CD4-positive, alpha-beta T cell (primary cell): Measurements from ENCODE around the gene NLRP9. TPM values are rescaled to one million over a fixed set of nuclear protein-coding genes. Genes with fewer than 3 reads are reported as not detected.
"Not testable (repeated sequence)": the region's sequence is repeated elsewhere in the genome, so short reads cannot be mapped to it uniquely, and the experiment has no call there.

Experiments
- ATAC-seq: fragments of 200-7000 bp; cut with Tn5 transposase; one replicate; pipeline ENCODE4 v1.10.0; 2022; ENCODE audit warnings: mild to moderate bottlenecking; ENCODE audit not compliant: poor library complexity
- CTCF ChIA-PET: fragments of 350-600 bp; sonication (Branson Sonifier 250); formaldehyde crosslinking; loops from one replicate; lab custom pipeline; 2021; ENCODE audit warnings: antibody characterized with exemption, inconsistent platforms; lab: Charles Lee
- POLR2A ChIA-PET: fragments of 350-600 bp; sonication (Branson Sonifier 250); formaldehyde crosslinking; loops from one replicate; lab custom pipeline; 2021; ENCODE audit warnings: antibody characterized with exemption, inconsistent platforms; lab: Charles Lee
- DNase-seq, 14 experiments: peaks; one replicate each; pipeline ENCODE4 v3.0.0-alpha.2; 2013 to 2020; ENCODE audit warnings: mixed read lengths in 2 of 14
- H3K27ac ChIP-seq, 2 donors: one replicate each; pipeline versions ENCODE4 v1.5.1 to v1.7.0; 2013; ENCODE audit warnings: low read length in 2 of 2, low read depth in 1 of 2, mild to moderate bottlenecking in 1 of 2
- H3K27me3 ChIP-seq, 2 experiments: 1 replicate in 1 of 2; 2 replicates in 1 of 2; pipeline versions ENCODE4 v1.6.1 to v1.7.0; 2013; ENCODE audit warnings: low read length in 2 of 2, control low read depth in 1 of 2, mild to moderate bottlenecking in 1 of 2, moderate library complexity in 1 of 2; ENCODE audit not compliant: insufficient read depth in 2 of 2, control insufficient read depth in 1 of 2
- H3K36me3 ChIP-seq: one replicate; pipeline ENCODE4 v1.6.1; 2013; ENCODE audit warnings: low read length, control low read depth; ENCODE audit not compliant: insufficient read depth
- H3K4me1 ChIP-seq: one replicate; pipeline ENCODE4 v1.6.1; 2013; ENCODE audit warnings: low read length, control low read depth; ENCODE audit not compliant: insufficient read depth
- H3K4me3 ChIP-seq: one replicate; pipeline ENCODE4 v1.5.1; 2013; ENCODE audit warnings: mild to moderate bottlenecking, low read length, moderate library complexity
- H3K9me3 ChIP-seq, 2 experiments: 1 replicate in 1 of 2; 2 replicates in 1 of 2; pipeline versions ENCODE4 v1.6.1 to v1.7.0; 2013; ENCODE audit warnings: low read length in 2 of 2, mild to moderate bottlenecking in 2 of 2, control low read depth in 1 of 2, moderate library complexity in 1 of 2; ENCODE audit not compliant: control insufficient read depth in 1 of 2, insufficient read depth in 1 of 2
- H3K27ac Mint-ChIP-seq: one replicate; pipeline ENCODE4 v1.8.0; 2020; ENCODE audit warnings: mixed read lengths
- H3K27me3 Mint-ChIP-seq: one replicate; pipeline ENCODE4 v1.8.0; 2021; ENCODE audit warnings: mixed read lengths
- H3K36me3 Mint-ChIP-seq: one replicate; pipeline ENCODE4 v1.8.0; 2021; ENCODE audit warnings: low read depth, mixed read lengths
- H3K4me1 Mint-ChIP-seq: one replicate; pipeline ENCODE4 v1.8.0; 2021; ENCODE audit warnings: low read depth, mixed read lengths
- H3K4me3 Mint-ChIP-seq: one replicate; pipeline ENCODE4 v1.8.0; 2020; ENCODE audit warnings: mild to moderate bottlenecking, mixed read lengths
- H3K9me3 Mint-ChIP-seq: one replicate; pipeline ENCODE4 v1.8.0; 2020; ENCODE audit warnings: mixed read lengths
- intact Hi-C, 2 experiments: fragments of 100-400 bp; cut with DNase I in 1 of 2; cut with micrococcal nuclease in 1 of 2; formaldehyde crosslinking; loops; one replicate each; pipeline versions ENCODE4 v1.15.1 to v1.9.0; 2023 to 2025; cut with DNase I, micrococcal nuclease
- total RNA-seq, 174 experiments: library from RNA in 2 of 174; stranded (reverse) in 2 of 174; gene quantifications; one replicate each; pipeline ENCODE4 v1.2.3 and lab custom pipeline; 2021 to 2026
- TF ChIP-seq, protein P1 (sequence below): fragments of 200-600 bp; IDR thresholded peaks from one replicate; pipeline ENCODE4 v1.8.0; 2022; ENCODE audit warnings: antibody characterized with exemption, mild to moderate bottlenecking

NLRP9 gene
- total RNA-seq, 2 experiments from 2014 or later: not detected

DNA sequence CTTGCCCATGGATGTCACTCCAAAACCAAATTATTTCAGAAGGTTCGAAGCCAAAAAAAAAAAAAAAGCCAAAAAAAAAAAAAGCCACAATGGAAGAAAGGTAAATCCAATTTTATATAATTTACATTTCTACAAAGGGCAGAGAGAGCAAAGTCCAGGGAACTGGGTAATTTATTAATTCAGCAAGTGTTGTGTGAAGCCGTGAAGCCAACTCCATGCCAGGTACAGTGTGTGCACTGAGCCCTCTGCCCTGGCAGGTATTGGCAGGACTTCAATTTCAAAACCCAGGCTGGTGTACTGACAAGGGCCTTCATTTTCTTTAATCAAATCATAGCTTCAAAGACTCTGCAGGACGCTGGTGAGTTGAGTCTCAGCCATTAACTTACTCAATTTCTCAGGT is 15.2 kb upstream of the NLRP9 start:
- Mint-ChIP-seq H3K9me3 (no peaks in the 10 kb centered on the region), H3K27ac (no peak overlapping the region), H3K36me3 (no peaks in the 10 kb centered on the region), H3K4me3 (no peak overlapping the region), H3K4me1 (no peaks in the 10 kb centered on the region), H3K27me3 (peaks cover 26% of the 10 kb centered on the region)
- Histone ChIP-seq H3K4me1 (no peaks in the 10 kb centered on the region), H3K9me3 (peaks cover 0 to 12% of the 10 kb centered on the region in 2 experiments), H3K36me3 (no peaks in the 10 kb centered on the region), H3K27me3 (peaks cover 0 to 6% of the 10 kb centered on the region in 2 experiments), H3K4me3 (no peak overlapping the region), H3K27ac (no peak overlapping the region)
- TF ChIP-seq, protein P1, sequence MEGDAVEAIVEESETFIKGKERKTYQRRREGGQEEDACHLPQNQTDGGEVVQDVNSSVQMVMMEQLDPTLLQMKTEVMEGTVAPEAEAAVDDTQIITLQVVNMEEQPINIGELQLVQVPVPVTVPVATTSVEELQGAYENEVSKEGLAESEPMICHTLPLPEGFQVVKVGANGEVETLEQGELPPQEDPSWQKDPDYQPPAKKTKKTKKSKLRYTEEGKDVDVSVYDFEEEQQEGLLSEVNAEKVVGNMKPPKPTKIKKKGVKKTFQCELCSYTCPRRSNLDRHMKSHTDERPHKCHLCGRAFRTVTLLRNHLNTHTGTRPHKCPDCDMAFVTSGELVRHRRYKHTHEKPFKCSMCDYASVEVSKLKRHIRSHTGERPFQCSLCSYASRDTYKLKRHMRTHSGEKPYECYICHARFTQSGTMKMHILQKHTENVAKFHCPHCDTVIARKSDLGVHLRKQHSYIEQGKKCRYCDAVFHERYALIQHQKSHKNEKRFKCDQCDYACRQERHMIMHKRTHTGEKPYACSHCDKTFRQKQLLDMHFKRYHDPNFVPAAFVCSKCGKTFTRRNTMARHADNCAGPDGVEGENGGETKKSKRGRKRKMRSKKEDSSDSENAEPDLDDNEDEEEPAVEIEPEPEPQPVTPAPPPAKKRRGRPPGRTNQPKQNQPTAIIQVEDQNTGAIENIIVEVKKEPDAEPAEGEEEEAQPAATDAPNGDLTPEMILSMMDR: no peak
- ChIA-PET POLR2A (no interaction called here), CTCF (no interaction called here)
- intact Hi-C loops: no loop called here
- DNase-seq (no peak), ATAC-seq (no peak)

DNA sequence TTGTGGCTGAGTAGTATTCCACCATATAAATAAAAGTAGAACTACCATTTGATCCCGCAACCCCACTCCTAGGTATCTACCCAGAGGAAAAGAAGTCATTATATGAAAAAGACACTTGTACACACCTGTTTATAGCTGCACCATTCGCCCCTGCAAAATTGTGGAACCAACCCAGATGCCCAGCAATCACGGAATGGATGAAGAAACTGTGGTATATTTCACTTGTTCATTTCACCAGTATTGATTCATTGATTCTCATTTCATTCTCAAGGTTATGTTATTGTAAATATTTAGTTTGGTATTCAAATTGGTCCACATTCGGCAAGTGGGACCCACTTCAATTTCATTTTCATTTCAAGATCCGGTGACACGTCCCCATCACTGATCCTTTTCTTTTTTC is 12.5 kb upstream of the NLRP9 start:
- H3K9me3 Mint-ChIP-seq: no peaks in the 10 kb centered on the region
- H3K27me3 ChIP-seq: peaks cover 0 to 6% of the 10 kb centered on the region in 2 experiments
- ChIA-PET CTCF (no interaction called here), POLR2A (no interaction called here)
- TF ChIP-seq, protein P1: no peak
- intact Hi-C loops: no loop called here
- peaks cover 0 to 8% of the 10 kb centered on the region in 2 experiments for H3K9me3 ChIP-seq
- no peaks in the 10 kb centered on the region for H3K4me1 ChIP-seq
- H3K27me3 Mint-ChIP-seq: peaks cover 20% of the 10 kb centered on the region
- no peak overlapping the region for H3K27ac ChIP-seq
- DNase-seq (no peak), ATAC-seq (no peak)
- no peaks in the 10 kb centered on the region for H3K36me3 Mint-ChIP-seq
- H3K4me3 Mint-ChIP-seq: no peak overlapping the region
- no peaks in the 10 kb centered on the region for H3K36me3 ChIP-seq
- H3K27ac Mint-ChIP-seq: no peak overlapping the region
- H3K4me3 ChIP-seq: no peak overlapping the region
- H3K4me1 Mint-ChIP-seq: no peaks in the 10 kb centered on the region

DNA sequence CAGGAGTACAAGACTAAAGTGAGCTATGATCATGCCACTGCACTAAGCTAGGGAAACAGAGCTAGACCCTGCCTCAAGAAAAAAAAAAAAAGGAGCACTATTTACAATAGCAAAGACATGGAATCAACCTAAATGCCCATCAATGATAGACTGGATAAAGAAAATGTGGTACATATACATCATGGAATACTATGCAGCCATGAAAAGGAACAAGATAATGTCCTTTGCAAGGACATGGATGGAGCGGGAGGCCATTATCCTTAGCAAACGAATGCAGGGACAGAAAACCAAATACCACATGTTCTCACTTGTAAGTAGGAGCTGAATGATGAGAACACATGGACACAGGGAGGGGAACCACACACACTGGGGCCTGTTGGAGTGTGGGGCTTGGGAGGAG is 7.8 kb downstream of the NLRP9 start:
- POLR2A ChIA-PET: not testable (repeated sequence)

DNA sequence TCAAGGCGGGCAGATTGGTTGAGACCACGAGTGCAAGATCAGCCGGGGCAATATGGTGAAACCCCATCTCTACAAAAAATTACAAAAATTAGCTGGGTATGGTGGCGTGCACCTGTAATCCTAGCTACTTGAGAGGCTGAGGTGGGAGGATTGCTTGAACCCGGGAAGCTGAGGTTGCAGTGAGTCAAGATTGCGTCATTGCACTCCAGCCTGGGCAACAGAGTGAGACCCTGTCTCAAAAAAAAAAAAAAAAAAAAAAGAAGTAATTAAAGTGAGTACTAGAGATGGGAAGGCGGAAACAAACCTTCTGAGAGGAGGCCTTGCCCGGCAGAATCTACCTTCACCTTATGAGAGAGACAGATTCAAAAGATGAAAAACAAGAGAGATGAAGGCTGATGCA is 14.7 kb downstream of the NLRP9 start:
- H3K9me3 Mint-ChIP-seq: peaks cover 7% of the 10 kb centered on the region
- POLR2A ChIA-PET: no interaction called here
- no peaks in the 10 kb centered on the region for H3K36me3 ChIP-seq
- CTCF ChIA-PET: no interaction called here
- no peak overlapping the region for H3K27ac ChIP-seq
- H3K27me3 ChIP-seq: peaks cover 12 to 16% of the 10 kb centered on the region in 2 experiments
- H3K27me3 Mint-ChIP-seq: peaks cover 59% of the 10 kb centered on the region
- ATAC-seq (no peak), DNase-seq (no peak)
- no peaks in the 10 kb centered on the region for H3K4me1 ChIP-seq
- H3K36me3 Mint-ChIP-seq: no peaks in the 10 kb centered on the region
- H3K4me1 Mint-ChIP-seq: no peaks in the 10 kb centered on the region
- TF ChIP-seq, protein P1: no peak
- H3K4me3 ChIP-seq: no peak overlapping the region
- no peak overlapping the region for H3K27ac Mint-ChIP-seq
- H3K4me3 Mint-ChIP-seq: no peak overlapping the region
- intact Hi-C loops: no loop called here
- peaks cover 0 to 20% of the 10 kb centered on the region in 2 experiments for H3K9me3 ChIP-seq

More for the DNA sequence above, 7.8 kb downstream of the NLRP9 start:
- intact Hi-C loops, CTCF ChIA-PET, H3K36me3 Mint-ChIP-seq, H3K4me3 Mint-ChIP-seq, H3K27me3 Mint-ChIP-seq, ATAC-seq, H3K4me1 Mint-ChIP-seq, H3K36me3 ChIP-seq, H3K27me3 ChIP-seq, DNase-seq, H3K27ac Mint-ChIP-seq, H3K4me1 ChIP-seq, H3K27ac ChIP-seq, H3K9me3 Mint-ChIP-seq, H3K9me3 ChIP-seq, H3K4me3 ChIP-seq: not testable (repeated sequence)
